HFF-Myc (cell line): ENCODE measurements around the gene NIPAL3.

Source experiments
- DNase-seq: peaks from one replicate; pipeline ENCODE4 v3.0.0-alpha.2; 2011; ENCODE audit warnings: low read depth; ENCODE audit errors: extremely low read depth
- H3K4me3 ChIP-seq: replicated peaks from 2 replicates; pipeline ENCODE4 v1.5.1; 2011; ENCODE audit warnings: low read depth, mild to moderate bottlenecking, control low read depth, low read length
- TF ChIP-seq, protein P1 (sequence below): IDR thresholded peaks from 2 replicates; pipeline ENCODE4 v1.5.1; 2012; ENCODE audit warnings: mild to moderate bottlenecking, low read depth, low read length, control low read depth; ENCODE audit errors: missing control alignments

NIPAL3 gene

DNA sequence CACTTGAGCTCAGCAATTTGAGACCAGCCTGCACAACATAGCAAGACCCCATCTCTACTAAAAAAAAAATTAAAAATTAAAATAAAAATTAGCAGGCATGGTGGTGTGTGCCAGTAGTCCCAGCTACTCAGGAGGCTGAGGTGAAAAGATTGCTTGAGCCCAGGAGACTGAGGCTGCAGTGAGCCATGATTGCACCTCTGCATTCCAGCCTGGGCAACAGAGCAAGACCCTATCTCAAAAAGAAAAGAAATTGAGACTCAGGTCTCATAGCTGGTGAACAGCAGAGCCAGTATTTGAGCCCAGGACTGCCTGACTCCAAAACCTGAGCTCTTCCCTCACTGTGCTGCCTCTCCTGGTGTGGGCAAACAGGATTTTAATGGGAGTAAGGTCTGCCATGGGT, 58.6 kb downstream of the NIPAL3 start:
- no peak overlapping the region for H3K4me3 ChIP-seq
- TF ChIP-seq, protein P1, sequence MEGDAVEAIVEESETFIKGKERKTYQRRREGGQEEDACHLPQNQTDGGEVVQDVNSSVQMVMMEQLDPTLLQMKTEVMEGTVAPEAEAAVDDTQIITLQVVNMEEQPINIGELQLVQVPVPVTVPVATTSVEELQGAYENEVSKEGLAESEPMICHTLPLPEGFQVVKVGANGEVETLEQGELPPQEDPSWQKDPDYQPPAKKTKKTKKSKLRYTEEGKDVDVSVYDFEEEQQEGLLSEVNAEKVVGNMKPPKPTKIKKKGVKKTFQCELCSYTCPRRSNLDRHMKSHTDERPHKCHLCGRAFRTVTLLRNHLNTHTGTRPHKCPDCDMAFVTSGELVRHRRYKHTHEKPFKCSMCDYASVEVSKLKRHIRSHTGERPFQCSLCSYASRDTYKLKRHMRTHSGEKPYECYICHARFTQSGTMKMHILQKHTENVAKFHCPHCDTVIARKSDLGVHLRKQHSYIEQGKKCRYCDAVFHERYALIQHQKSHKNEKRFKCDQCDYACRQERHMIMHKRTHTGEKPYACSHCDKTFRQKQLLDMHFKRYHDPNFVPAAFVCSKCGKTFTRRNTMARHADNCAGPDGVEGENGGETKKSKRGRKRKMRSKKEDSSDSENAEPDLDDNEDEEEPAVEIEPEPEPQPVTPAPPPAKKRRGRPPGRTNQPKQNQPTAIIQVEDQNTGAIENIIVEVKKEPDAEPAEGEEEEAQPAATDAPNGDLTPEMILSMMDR, result no peak
- DNase-seq, result no peak

DNA sequence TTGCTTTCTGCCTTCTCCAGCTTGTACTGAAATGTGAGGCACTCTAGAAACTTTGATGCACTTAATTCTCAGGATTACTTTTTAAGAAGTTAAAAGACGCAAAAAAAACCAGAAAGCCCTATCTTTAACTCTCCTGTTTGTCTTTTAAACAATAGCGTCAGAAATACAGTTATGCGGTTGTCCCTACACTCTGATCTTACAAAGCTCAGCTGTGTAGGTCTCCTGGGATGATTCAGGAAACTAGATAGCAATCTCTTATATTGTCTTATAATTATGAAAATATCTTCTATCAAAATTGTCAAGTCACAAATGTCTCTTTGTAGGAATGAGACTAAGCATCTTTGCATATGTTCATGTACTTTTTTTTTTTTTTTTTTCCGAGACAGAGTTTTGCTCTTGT, 60.1 kb downstream of the NIPAL3 start:
- no peak for DNase-seq
- TF ChIP-seq, protein P1, result no peak

DNA sequence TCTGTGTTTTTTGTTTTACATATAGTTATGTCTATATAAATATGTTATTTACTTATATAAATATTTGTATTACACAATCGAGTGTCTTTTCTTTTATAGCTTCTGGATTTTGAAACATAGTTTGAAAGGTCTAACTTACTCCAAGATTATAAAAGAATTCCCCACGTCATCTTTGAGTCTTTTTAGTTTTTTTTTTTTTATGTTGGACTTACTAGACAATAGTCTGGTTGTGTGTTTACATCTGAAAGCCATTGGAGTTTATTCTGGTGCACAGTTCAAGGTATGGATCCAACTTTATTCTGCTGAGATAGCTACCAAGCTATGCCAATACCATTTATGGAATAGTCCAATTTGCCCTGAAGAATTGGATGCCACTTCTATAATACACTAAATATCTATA, 61.0 kb downstream of the NIPAL3 start:
- TF ChIP-seq, protein P1, result no peak
- DNase-seq, result no peak
- H3K4me3 ChIP-seq, result no peak overlapping the region

More for the DNA sequence above, 60.1 kb downstream of the NIPAL3 start:
- no peak overlapping the region for H3K4me3 ChIP-seq

DNA sequence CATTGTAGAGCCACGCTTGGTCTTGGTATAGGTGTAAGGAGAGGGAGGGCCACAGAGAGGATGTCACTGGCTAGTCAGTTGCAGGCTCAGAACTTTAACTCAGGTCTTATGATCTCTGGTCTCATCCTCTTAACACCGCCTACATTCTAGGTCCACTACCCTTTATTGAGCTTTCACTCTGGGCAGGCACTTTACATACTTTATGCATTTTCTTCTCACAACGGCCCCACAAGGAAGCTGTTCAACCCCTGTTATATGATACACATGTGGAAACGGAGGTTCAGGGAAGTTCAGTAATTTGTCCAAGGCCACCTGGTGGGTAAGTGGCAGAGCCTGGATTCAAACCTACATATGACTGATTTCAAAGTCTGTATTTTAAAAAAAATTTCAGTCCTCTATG, 61.7 kb downstream of the NIPAL3 start:
- H3K4me3 ChIP-seq, result no peak overlapping the region
- TF ChIP-seq, protein P1, result no peak
- no peak for DNase-seq

DNA sequence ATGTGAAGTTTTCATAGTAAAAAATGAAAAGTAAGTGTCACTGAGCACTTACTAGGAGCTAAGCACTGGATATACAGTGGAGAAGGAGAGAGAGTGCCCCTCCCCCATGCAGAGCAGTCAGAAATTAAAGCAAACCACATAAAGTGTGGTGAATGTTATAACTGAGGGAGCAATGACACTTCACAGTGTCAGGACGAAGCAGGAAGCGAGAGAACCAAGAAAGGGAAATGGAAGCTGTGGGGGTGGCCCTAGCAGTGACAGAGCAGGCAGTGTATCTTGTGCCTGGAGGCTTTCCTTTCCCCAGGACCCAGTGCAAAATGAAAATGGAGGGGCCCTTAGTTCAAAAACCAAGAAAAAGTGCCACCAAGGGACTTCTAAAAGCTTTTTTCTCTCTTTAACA, 65.5 kb downstream of the NIPAL3 start:
- no peak overlapping the region for H3K4me3 ChIP-seq
- DNase-seq, result no peak
- TF ChIP-seq, protein P1, result no peak

DNA sequence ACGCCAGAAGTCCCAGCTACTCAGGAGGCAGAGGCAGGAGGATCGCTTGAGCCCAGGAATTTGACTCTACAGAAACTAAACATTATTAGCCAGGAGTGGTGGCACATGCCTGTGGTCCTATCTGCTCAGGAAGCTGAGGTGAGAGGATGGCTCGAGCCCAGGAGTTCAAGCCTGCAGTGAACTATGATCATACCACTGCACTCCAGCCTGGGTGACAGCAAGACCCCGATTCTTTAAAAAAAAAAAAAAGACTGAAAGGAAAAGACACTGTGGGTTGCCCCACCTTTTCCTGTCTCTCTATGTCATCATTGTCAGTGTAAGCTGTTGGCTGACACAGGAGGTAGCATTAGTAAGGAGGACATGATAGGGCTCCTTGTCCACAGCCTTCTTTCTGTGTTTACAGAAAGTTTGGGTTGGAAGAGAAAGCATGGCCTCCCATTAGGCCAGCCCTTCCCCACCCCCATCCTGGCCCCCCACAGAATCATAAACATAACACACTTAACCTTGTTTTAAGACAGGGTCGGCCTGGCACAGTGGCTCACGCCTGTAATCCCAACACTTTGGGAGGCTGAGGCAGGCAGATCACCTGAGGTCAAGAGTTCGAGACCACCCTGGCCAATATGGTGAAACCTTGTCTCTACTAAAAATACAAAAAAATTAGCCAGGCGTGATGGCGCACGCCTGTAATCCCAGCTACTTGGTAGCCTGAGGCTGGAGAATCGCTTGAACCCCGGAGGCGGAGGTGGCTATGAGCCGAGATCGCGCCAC, 66.4 kb downstream of the NIPAL3 start:
- no peak for DNase-seq
- TF ChIP-seq, protein P1, result no peak
- no peak overlapping the region for H3K4me3 ChIP-seq

DNA sequence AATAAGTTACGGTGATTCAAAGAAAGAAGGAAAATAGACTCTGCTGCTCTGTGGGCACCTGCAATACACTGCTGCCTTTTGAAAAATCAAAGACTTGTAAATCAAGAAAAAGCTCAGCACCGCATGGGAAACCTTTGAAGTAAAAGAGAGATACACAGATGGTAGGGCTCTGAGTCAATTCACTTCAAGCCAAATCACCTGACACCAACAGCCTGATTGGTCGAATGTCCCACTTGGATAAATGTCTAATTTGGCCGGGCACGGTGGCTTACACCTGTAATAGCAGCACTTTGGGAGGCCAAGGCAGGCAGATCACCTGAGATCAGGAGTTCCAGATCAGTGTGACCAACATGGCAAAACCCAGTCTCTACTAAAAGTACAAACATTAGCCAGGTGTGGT, 67.8 kb downstream of the NIPAL3 start:
- H3K4me3 ChIP-seq, result no peak overlapping the region
- no peak for DNase-seq
- TF ChIP-seq, protein P1, result no peak
